ENCODE measurements around the gene EXOC3L4.
"Not testable (repeated sequence)": the region's sequence is repeated elsewhere in the genome, so short reads cannot be mapped to it uniquely, and the experiment has no call there.

Gene EXOC3L4

DNA sequence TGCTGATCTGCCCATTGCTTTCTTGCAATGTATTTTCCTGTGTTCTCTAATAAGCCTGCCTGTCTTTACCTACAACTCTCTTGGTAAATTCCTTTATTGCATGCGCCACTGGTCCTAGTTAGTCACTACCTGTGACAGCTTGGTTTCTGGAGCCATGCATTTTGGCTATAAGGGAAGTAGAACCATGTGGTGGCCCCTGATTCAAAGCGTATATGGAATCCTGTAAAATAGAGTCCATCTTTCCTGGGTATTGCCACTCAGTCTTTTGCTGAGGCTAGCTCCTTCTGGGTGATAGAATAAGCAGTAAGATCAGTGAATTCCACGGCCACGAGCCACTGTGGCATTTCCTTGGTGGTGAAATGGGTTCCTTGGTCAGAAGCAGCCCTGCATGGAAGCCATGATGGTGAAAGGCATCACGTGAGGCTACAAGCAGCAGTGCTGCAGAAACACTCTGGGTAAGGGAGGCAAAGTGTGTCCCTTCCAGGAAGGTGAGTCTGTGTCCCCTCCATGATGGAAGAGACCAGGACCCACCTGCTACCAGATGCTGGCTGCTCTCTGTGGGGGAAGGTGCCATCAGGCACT lies 48.3 kb downstream of the EXOC3L4 start:
- in situ Hi-C loops (cut with MboI; ENCODE audit: low sequenced_read_pairs) = no loop called here

DNA sequence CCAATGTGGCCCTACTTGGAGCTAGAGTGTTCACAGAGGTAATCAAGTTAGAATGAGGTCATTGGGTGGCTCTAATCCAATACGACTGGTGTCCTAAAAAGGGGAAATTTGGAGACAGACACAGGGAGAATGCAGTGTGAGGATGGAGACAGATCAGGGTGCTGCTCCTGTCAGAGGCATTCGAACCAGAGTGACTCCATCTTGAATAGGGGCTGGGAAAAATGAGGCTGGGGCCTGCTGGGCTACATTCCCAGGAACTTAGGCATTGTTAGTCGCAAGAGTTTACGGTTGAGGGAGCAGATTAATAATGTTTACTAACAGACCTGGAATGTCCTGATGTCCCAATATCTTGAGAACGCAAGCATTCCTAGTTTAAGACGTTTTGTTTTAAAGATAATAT lies 49.0 kb downstream of the EXOC3L4 start:
- in situ Hi-C loops (cut with MboI; ENCODE audit: low sequenced_read_pairs) = no loop called here

DNA sequence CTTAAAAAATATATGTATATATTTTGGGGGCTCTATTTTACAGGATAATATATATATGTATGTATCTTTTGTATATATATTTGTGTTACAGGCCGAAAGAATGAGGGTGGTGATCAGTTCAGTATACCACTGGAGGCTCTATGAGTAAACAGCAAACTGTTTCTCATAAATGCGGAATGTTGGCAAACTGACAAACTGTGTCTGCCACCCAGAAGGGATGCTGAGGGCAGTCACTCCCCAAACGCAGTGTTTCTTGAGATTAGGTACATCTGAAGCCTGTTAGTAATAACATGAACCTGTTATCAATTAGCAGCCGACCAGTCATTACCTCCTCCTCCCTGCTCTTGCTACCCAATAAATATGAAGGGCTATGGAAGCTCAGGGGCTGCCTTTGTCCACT lies 49.6 kb downstream of the EXOC3L4 start:
- in situ Hi-C loops (cut with MboI; ENCODE audit: low sequenced_read_pairs) = no loop called here

DNA sequence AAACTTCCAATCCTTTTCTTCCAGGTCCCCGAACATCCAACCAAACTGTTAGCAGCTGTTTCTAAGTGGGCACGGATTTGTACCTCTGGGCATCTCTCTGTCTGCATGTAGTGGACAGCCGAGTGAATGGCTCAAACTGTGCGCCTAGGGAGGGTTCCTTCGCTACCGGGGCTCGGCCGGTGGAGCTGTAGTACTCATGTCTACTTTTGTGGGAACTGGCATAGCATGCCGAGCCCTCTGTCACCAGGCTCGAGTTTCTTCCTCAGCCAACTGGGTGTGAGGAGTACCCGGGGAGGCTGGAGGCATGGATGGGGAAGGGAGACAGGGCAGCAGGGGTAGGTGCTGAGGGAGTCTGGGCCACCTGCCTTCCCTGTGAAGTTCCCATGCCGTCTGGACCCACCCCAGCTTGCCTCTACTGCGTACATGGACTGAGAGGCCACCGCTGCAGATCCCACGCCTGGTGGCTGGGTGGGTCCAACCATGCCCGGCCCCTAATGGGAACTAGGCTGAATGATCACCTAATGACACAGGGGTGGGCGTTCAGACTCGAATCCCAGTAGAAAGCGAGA lies 51.7 kb downstream of the EXOC3L4 start:
- in situ Hi-C loops (cut with MboI; ENCODE audit: low sequenced_read_pairs) = no loop called here

DNA sequence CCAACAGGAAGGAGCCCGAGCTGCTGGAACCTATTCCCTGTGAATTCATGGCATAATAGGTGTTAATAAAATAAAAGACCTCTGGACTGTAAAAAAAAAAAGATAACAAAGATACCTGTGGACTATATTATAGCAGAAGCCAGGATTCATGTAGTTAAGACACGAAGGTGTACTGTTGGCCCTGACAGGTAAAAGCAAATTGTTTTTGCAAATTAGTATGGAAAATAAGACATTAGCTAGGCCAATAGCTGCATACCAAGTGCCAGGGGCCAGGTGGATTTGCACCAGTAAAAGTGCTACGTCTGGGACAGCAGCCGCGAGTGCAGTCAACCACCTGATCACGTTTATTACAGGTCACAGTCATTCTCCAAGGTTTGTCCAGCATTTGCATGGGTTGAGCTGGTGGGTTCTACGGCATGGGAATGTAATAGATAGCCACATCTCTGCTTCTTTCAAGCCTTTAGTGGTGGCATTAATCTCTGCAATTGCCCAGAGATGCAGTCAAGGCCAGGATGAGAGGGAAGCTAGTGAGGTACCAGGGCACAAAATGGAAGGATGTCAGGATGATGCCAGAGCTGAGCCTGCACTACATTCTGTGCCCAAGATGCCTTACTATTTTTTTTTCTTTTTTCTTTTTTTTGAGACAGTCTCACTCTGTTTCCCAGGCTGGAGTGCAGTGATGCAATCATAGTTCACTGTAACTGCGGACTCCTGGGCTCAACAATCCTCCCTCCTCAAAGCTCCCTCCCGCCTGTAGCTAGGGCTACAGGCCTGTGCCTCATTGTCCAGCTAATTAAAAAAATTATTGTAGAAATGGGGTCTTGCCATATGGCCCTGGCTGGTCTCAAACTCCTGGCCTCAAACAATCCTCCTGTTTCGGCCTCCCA lies 55.1 kb downstream of the EXOC3L4 start:
- in situ Hi-C loops (cut with MboI; ENCODE audit: low sequenced_read_pairs) = no loop called here

DNA sequence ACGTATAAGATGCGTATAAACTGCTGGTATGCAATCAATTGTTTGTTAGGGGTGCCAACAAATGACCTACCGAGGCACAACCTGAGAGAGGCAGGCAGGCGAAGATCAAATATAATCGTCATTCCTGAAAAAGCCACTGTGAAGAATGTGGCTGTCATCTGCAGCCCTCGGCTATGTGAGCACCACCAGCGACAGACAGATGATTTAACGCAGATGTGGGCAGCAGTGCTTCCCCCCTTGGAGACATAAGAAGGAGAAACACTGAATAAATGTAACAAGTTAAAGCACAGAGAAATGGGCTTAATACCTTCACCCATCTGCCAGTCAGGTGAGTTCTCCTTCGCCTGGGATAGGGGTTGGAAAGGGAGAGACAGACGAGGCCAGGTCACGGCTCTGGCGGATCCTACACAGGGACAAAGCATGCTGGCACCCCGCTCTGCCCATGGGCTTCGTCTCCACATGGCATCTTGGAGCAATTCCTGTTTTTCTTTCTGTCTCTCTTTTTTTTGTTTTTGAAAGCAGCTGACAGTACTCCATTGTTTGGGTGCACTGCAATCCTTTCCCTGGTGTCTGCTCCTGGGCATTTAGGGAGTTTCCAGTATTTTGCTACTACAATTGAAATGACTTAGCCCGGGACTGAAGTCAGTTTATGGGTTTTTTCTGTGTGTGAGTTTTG lies 56.9 kb downstream of the EXOC3L4 start:
- in situ Hi-C loops (cut with MboI; ENCODE audit: low sequenced_read_pairs) = no loop called here

DNA sequence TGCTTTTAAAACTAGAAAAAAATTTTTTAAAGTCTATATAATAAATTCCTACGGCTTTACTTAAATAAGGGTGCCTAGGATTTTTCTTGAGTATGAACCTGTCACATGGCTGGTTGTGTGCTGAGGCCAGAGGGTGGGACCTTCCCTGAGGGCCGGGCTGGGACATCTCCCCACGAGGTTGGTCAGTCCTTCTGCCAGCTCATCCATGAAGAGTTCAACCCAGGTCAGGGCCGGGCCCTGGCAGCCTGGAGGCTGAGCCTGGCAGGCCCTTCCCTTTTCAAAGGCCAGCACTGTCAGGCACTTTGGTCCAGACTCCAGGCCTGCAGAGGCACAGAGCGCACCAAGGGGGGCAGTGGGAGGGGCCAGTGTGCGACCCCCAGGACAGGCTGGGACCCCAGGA lies 60.5 kb downstream of the EXOC3L4 start:
- in situ Hi-C loops (cut with MboI; ENCODE audit: low sequenced_read_pairs) = no loop called here

DNA sequence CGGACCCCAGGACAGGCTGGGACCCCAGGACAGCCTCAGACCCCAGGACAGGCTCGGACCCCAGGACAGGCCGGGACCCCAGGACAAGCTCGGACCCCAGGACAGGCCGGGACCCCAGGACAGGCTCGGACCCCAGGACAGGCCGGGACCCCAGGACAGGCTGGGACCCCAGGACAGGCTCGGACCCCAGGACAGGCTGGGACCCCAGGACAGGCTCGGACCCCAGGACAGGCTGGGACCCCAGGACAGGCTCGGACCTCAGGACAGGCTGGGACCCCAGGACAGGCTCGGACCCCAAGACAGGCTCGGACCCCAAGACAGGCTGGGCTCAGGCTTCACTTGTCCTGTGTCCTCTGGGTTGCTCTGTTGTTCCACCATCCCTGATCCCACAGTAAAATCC lies 60.9 kb downstream of the EXOC3L4 start:
- in situ Hi-C loops (cut with MboI; ENCODE audit: low sequenced_read_pairs) = not testable (repeated sequence)

DNA sequence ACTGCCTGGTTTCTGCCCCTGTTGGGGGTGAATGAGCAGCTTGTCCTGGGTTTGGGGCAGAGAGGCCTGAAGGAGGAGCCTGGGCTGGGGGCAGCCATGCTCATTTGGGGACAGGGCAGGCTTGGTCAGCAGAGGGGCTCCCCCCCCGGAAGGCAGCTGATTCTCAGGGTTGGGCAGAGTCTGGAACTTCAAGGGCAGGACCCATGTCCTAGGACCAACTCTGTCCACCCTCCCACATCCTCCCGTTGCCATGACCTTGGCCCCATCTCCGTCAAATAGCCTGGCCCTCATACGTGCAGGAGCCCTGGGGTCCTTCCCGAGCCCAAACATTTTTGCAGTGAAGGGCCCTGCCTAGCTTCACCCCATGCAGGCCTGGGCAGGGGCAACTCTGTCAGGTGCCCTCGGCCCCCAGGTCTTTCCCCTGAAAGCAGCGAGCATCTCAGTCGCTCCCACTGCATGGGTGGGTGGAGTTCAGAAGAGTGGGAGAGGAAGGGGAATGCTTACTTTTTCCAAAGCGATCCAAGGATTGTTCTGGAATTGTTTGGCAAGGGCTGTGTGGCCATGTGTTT lies 61.4 kb downstream of the EXOC3L4 start:
- in situ Hi-C loops (cut with MboI; ENCODE audit: low sequenced_read_pairs) = no loop called here

DNA sequence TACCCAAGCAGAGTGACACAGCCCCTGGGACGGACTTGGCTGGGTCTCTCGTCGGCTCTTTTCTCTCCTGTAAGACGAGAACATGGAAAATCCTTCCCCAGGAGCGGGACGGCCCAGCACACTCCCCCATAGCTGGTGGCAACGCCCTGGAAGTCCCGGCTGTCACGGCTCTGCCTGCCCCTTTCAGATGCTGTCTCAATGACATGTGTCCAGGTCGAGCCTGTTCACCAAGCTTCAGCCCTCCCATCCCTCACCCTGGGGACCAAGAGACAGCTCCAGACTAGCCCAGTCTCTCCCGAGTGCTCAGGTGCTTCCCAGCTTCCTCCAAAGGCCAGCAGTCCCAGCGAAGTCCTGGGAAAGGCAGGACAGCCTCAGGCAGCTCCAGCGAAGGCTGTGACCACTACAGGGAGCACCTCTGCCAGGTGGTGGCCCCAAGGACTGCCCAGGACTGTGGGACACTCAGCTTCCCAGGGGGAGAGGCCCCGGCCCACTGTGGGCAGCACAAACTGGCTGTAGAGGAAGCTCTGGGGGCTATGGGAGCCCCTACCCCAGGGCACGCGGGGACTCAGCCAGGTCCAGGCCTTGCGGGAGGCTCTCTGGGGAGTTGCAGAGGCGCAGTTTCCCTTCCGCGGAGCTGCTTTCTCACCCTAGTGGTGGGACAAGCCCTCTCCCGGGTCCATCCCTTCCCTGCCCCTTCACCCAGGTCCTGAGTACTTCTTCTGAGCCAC lies 62.3 kb downstream of the EXOC3L4 start:
- in situ Hi-C loops (cut with MboI; ENCODE audit: low sequenced_read_pairs) = no loop called here

DNA sequence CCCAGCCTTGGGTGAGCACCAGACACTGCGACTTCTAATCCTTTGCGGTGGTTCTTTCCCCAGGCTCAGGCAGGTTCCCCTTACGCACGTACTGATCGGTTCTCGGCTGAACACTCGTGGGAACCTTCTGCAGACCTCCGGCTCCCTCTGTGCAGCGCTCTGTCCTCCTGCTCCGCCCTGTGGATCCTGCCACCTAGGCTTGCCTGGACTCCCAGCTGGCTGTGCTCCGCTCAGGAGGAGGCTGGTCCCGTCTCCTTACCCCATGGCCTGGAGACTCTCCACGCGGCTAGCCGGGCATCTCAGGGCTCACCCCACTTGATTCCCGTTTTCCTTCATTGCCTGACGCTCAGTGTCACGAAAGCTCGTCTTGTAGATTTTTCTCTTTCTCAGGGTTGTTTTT lies 63.4 kb downstream of the EXOC3L4 start:
- in situ Hi-C loops (cut with MboI; ENCODE audit: low sequenced_read_pairs) = no loop called here

DNA sequence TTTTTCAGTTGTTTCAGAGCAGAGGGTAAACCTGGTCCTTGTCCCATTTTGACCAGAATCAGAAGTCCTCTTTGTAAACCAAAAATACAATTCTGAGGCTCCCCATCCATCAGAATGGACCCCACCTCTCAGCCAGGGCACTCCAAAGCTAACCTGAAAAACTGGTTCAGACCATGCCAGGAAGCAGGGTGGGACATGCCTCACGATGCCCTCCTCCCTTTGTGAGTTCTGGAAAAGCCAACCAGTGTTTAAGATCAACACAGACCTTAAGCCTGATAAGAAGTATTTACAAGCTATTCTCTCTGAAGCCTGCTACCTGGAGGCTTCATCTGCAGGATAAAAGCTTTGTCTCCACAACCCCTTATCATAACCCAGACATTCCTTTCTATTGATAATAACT lies 64.2 kb downstream of the EXOC3L4 start:
- in situ Hi-C loops (cut with MboI; ENCODE audit: low sequenced_read_pairs) = no loop called here

Data from HL-60/S4 (cell line).